DMS79 treated with DMSO at 0.1 percent for 48 hours (cell line): ENCODE results near the gene PHACTR3.

Source experiments
- DNase-seq: peaks from one replicate; lab custom pipeline; 2025; lab: John Stamatoyannopoulos, UW

PHACTR3 gene

DNA sequence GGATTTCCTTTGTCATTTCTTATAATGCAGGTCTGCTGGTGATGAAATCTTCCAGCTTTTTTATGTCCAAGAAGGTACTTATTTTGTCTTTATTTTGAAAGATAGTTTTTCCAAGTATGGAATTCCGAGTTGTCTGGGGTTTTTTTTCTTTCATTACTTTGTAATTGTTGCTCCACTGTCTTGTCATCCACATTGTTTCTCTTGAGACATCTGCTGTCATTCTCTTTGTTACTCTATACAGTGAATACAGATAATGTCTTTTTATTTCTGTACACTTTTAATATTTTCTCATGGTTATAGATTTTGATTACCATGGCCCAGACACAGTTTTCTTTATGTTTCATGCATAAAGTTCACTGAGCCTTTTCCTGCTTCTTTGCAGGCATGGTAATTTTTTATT, 196.0 kb downstream of the PHACTR3 start:
- DNase-seq: no peak

DNA sequence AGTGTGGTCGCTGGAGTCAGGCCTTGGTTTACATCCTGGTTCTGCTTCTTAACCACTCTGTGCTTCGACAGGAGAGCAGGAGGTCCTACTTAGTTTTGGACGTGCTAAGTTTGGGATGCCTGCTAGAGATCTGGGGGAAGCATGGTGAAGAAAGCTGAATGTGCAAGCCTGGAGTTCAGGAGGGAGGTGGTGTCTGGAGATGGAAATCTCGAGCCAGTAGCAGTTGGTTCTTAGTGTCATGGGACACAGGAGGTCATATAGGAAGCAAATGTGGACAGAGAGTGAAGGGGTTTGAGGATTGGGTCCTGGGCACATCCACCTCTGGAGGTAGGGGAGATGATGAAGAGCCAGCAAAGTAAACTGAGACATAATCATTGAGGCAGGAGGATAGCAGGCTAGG, 197.7 kb downstream of the PHACTR3 start:
- no peak for DNase-seq

DNA sequence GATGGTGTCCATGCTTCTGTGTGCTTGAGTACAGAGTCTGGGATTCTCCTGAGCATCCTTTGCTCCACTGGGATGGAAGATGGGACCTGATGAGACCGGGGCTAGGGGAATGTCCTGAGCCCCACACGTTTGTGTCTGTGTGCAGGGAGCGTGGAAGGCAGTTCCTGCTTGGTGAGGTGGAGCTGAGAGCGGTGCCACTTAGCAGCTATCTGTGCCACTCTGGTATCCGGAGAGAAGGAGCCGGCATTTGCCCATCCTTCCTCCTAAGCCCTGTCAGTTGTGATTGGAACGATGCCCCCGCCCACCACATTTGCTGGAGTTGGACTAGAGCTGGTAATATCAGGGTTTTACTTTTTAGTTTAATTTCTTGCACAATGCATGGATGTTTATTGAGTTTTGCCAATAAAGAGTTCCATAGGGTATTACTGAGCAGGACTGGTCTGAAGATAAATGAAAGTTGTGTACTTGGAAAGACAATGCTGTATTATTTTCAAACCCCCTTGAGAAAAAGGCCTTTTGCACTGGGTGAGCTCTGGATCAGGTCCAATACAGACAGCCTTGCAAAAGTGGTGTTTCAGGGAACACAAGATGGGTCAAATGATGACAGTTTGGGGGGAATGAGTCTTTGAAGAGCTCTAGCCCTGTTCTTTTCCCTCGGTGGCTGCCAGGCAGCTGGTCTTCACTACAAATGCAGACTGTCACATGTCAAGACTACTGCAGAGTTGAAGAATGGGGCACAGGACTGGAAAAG, 198.3 kb downstream of the PHACTR3 start:
- no peak for DNase-seq

DNA sequence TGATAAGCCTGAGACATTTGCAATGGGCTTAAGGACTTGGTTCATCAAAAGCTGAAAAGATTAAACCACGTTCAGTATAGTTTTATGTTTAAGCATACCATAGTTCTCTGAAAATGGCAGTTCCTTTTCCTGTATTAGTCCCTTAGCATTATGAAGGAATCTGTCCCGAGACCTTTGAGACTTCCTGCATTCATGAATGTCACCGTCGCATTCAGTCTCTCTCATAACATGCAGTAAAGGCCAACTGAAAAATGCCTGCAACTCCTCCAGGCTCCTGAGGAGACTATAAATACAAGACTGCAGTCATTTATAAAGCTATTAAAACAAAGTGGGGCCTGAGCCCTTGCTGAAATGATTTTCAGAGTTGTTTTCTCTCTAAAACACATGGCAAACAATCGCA, 200.0 kb downstream of the PHACTR3 start:
- DNase-seq: no peak

DNA sequence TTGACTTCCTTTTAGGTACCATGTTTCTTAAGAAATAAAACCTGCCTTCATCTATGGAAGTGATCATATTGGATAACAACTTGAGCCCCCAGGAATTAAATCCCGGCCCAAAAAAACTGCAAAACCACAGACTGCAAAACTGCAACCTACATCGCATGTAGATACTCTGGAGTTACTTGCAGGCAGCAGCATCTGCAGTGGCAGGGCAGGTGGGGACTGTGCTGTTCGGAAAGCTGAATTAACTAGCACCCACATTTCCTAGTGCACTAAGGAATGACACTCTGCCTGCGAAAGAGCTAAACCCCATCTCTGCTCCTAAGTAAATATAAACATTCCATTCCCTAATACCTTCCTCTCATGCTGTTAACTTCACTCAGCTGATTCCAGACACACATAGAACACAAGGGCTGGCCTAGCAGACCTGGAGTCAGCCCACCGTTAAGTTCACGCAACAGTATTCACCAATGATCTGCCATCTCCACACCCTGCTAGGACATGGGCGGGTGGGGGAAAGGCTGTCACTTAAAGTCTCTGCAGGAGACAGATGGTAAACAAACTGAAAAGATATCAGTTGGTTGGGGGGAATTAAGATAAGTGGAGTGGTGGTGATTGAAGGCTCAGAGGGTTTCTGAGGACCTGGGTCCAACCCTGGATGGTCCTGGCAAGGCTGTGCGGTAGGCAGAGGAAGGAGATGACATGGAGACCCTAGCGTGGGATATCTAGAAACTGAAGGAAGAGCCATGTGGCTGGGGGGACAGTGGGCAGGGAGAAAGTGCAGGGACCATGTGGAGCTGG, 200.7 kb downstream of the PHACTR3 start:
- no peak for DNase-seq

- no peak for DNase-seq
Observed at GRCh38 chr20:59805786-59806577, 201.6 kb downstream of the PHACTR3 start.

DNA sequence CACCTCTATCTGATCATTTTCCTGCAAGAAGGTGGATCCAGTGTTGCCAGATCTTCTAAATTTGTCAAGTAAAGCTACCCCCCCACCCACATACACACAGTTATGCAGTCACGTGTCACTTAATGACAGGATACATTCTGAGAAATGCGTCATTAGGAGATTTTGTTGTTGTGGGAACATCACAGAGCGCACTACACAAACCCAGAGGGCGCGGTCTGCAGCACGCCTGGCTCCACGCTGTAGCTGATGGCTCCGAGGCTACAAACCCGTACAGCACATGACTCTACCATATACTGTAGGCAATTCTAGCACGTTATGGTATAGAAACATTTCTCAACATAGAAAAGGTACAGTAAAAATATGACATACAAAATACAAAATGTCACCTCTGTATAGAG, 202.2 kb downstream of the PHACTR3 start:
- DNase-seq: no peak

- DNase-seq: no peak
Observed at GRCh38 chr20:59807909-59808728, 203.8 kb downstream of the PHACTR3 start.

GRCh38 chr20:59808729-59809381, 204.5 kb downstream of the PHACTR3 start:
- DNase-seq: no peak

DNA sequence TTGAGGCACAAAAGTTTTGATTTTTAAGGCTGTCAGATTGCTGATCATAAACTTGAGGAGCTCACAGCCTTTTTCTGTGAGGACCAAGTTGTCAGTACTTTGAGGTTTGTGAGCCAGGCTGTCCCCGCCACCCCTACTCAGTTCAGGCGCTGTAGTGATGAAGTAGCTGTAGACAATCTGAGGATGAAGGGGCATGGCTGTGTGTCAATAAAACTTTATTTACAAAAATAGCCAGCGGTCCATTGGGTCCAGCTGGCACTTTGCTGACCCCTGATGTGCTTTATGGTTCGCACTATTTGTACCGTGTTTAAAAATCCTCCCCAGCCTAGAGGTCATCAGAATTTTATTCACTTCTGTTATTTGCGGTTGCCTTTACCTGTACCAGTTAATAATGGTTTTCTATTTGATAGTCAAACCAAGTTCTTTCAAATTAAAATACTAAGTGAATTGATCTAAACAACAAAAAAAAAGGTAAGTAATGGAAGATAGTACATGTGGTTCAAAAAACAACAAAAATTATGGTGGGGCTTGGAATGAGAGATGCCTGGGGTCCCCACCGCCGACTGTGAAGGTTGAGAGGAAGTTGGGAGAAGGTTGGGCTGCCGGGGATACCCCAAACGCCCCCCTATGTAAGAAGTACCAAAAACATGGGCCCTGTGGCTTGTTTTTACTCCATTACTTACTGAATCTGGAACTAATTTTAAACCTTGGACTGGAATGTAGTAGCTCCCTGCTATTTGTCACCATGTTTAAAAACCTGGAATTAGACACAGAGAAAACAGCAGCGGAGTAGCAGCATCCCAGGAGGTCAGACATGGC, 205.5 kb downstream of the PHACTR3 start:
- no peak for DNase-seq

- DNase-seq: no peak
Observed at GRCh38 chr20:59810449-59811187, 206.3 kb downstream of the PHACTR3 start.

DNA sequence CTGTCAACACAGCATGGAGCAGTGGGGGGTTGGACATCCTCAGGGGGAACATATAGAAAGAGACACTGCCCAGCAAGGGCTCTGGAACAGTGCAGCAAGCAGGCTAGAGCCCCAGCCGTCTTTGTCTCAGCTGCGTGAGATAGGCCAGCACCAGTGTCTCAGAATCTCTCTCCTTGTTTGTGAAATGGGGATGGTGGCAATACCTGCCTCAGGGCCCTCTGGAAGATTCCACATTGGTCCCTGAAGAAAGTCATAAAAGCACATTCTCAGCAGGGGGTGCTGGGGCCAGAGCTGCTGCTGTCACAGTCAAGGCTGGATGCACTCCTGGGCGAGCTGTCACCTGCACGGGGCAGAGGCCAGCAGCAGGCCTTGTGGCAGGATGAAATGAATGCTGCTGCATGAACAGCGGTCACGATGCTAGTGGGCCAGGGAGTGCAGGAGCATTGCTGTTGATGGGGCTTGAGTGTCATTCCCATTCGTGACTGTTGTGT, 207.4 kb downstream of the PHACTR3 start:
- no peak for DNase-seq

GRCh38 chr20:59812286-59813125, 208.2 kb downstream of the PHACTR3 start:
- DNase-seq: no peak

DNA sequence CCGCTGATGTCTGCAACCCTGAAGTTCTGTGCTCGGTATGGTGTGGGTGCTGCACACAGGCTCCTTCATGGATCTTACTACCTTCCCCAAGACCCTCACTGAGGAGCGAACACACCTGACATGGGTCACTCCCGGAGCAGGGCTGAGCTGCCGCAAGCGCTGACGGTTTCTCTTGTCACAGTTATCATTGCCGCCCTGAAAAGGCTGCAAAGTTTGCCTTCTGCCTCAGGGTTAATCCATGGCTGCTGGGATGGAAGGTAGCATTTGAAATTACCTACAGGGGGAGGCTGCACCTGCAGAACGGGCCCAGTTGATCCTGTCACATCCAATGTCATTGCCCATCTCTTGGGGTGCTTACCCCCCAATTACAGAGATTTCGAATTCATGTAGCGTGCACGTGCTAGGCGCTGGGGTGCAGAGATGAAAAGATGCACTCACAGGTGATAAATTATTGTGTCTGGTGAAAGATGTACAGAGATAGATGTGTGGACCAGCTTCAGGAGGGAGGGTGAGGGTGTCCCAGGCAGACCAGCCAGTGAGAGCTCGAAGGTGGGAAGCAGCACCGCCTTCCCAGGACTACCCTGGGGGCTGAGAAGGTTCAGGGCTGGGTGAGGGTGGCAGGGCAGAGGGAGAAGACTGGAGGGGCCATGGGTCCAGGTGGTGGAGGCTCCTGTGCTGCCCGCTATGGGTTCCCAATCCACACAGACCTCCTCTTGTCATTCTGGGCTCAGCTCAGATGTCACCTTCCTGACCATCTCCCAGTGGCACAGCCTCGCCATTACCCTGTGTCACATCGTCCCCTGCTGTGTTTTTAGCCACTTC, 209.0 kb downstream of the PHACTR3 start:
- no peak for DNase-seq

DNA sequence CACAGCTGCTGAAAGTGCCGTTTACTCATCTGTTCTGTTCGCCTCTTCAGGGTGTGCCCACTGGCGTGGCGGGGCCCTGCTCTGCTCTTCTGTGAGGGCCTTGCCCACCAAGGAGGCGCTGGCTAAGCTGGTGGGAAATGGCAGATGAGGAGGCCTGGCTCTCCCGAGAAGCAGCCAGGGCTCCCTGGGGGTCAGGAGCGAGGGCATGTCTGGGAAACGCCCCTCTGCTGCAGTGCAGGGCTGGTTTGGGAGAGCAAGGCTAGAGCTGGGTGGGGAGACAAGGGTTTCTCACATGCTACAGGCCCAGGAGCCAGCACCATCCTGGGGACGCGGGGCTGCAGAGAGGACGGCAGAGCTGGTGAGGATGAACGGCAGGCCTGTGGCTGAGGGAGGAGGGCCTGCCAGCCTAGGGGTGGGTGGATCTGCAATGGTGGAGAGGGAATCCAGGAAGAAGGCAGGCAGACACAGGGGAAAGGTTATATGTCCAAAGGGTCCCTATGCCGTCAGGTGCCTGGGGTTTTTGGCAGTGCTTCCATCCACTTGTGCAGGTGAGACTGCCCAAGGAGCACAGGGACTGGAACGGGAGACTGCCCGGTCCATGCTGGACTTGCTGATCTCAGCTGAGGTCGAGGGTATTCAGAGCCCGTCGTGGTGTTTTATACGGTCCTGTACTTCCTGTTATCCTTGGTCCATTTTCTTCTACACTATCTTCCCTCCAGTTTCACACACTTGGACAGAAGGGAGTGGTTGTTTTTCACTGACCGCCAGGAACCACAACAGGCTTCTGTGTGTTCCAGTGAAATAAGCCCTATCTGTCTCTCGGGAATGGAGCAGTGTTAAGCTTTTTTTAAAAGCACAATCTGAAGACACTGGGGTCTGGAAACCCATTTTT, 209.9 kb downstream of the PHACTR3 start:
- DNase-seq: no peak

- DNase-seq: no peak
Observed at GRCh38 chr20:59814840-59815340, 210.6 kb downstream of the PHACTR3 start.
